ENCODE measurements around the gene ELFN1.

Gene ELFN1

DNA sequence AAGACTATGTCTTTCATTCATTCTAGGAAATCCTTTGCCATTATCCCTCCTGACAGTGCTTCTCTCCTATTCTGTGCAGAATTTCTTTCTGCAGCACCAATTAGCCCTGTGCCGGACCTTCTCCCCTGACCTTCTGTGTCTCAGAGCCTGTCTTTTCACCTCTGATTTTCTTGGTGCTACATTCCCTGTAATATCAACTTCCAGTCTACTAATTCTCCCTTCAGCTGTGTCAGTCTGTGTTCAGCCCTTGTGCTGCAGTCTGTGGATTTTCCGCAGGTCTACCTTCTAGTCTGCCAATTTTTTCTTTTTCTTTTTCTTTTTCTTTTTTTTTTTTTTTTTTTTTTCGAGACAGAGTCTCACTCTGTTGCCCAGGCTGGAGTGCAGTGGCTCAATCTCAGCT is 115.8 kb downstream of the ELFN1 start:
- no peak for DNase-seq (ENCODE audit: low read depth in 4 of 4, low spot score in 1 of 4)

DNA sequence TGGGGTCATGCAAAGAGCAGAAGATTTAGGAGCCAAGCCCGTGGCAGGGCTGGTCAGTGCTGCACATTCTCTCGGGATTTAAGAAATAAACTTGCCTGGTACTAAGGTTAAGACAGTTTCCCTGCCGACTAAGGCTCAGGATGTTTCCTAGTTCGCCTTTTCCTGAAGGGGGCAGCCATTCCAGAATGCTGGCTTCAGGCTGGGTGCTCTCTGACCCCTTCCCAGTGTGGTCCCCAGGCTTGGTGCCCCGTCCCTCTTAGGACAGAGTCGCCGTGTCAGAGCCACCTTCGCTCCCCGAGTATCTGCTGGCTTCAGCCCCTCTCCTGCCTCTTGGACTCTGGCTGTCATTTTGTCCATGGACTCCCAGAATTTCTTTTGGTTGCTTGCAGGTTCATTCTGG is 117.2 kb downstream of the ELFN1 start:
- no peak for DNase-seq (ENCODE audit: low read depth in 4 of 4, low spot score in 1 of 4)

GRCh38 chr7:1787681-1788235 is 117.7 kb downstream of the ELFN1 start:
- DNase-seq (ENCODE audit: low read depth in 4 of 4, low spot score in 1 of 4) = no peak

DNA sequence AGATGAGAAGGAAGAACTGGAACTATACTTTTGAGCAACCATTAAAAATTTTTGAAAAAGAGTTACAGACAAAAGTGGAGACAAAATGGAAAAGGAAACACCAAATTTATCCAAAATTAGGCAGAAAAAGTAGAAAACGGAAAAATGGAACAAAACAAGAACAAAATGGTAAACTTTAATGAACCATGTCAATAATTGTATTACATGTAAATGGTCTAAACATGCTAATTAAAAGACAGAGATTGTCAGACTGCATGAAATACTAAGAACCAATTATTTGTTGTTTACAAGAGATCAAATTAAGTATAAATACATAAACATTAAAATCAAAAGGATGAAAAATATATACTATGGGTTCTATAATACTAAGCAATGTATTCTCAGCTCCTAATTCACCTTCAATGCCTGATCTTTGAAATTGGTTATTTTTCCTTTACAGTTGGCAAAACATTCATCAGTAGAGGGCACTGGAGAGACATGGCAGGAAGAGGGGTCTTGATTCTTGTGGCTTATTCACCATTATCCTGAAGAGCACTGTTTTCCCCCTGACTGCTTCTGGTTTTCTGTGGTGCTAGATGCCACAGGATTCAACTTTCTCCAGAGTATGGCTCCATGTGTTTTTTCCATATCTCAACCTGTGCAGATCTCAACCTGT is 124.9 kb downstream of the ELFN1 start:
- no peak for DNase-seq (ENCODE audit: low read depth in 4 of 4, low spot score in 1 of 4)
